GM12892 (cell line): ENCODE measurements around the gene ELK4.
A peak's percentile ranks its signal among the peaks of the same experiment; 100 is the strongest.

Experiments used
- DNase-seq: peaks from one replicate; pipeline ENCODE4 v3.0.0; 2011; ENCODE audit not compliant: insufficient read length
- FAIRE-seq: peaks from 2 replicates; lab custom pipeline; 2011; peaks lifted over from hg19 to GRCh38; lab: Jason Lieb, UNC
- POLR2A ChIP-seq: IDR thresholded peaks from 2 replicates; pipeline ENCODE4 v1.6.1; 2011; ENCODE audit warnings: low read depth, low read length, control low read depth
- POLR2AphosphoS5 ChIP-seq: IDR thresholded peaks from 2 replicates; pipeline ENCODE4 v1.6.1; 2011; ENCODE audit warnings: low read depth, low read length, control low read depth
- TAF1 ChIP-seq: IDR thresholded peaks from 2 replicates; pipeline ENCODE4 v1.6.1; 2011; ENCODE audit warnings: low read depth, mild to moderate bottlenecking, control low read depth, low read length, borderline replicate concordance

ELK4 gene

DNA sequence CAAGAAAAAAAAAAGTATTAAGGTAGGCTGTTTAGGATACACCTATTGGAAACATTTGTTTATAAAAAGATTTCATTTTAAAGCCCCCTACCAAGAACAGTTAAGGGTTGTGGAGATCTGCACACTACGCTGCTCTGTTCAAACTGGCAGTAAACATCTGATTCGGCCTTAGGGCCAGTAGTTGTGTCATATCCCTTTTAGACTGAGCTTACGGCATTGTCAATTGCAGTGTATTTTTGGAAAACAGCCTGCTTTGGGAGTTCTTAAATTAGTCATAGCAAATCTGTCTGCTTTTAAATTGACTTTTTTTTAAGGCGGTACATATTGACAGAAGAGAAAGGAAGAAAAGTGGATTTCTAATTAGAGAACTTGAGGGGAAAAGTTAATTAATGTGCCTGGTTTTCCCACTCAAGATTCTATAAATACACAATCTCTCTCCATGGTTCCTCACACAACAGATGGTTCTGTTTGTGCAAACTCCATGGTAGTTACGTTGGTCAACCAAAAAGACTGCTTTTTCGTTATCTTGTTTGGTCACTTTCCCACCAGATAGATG lies 1.7 kb upstream of the ELK4 start:
- no peak for DNase-seq
- TF ChIP-seq POLR2A: no peak
- no peak for TF ChIP-seq POLR2AphosphoS5
- TF ChIP-seq TAF1: no peak
- FAIRE-seq: no peak

DNA sequence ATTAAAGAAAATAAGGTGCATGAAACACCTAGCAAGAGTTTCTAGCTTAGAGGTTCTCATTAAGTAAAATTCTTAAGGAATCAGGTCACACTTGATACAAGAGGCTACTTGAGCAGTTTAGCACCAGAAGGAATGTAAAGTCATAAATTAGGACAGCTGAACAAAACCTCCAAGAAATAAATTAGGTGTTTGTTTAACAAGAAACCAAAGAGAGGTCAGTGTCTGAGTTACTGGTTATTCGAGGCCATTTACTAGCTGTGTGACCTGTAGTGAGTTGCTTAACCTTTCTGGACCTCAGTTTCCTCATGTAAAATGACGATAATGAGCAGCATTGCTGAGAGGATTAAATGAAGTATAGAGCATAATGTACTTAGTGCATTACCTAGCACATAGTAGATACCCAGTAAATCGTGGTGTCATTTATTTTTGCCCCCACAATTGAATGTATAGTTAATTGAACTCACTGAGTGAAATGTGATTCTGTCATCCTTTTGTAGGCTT lies 908 bp upstream of the ELK4 start:
- DNase-seq: no peak
- FAIRE-seq: no peak
- TF ChIP-seq TAF1 (no peak), POLR2AphosphoS5 (no peak), POLR2A (no peak)

DNA sequence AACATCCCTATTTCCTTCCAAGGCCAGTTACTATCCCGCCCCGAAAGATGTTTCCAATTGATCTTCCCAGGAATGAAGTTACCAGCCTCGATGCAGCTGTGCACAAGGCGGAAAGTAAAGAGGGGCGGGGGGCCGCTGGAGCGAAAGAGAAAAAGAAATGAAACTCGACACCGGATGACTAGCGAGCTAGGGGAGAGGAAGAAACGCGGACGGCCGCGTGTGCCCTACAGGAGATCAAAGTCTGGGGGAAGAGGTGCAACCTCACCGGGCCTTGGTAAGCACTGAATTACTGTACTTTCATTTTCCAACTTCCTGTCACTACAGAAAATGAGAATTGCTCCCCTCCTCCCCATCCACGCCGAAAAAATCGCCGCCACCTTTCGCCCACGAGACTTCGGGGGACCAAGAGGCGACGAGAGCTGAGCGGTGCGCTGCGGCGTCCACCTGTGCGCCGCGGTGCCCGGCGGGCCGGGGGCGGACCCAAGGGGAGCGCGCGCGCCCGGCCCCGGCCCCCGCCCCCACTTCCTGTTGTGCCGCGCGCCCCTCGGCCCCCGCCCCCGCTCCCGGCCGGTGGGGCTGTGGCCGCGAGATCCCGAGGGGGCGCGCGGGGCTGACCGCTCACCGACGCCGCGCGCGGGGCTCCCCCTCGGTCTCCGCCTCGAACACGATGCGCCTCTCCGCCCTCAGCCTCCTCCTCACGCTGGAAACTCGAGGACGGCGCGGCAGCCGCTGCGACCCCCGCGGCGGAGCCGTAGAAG lies 622 bp downstream of the ELK4 start:
- FAIRE-seq (peak; percentile 93), DNase-seq (peak; percentile 62)
- peak; percentile 67; the same call in 1 of the 2 replicates for TF ChIP-seq POLR2A
- TF ChIP-seq POLR2AphosphoS5: peak; percentile 73; the same call in 1 of the 2 replicates
- peak; percentile 97 for TF ChIP-seq TAF1

DNA sequence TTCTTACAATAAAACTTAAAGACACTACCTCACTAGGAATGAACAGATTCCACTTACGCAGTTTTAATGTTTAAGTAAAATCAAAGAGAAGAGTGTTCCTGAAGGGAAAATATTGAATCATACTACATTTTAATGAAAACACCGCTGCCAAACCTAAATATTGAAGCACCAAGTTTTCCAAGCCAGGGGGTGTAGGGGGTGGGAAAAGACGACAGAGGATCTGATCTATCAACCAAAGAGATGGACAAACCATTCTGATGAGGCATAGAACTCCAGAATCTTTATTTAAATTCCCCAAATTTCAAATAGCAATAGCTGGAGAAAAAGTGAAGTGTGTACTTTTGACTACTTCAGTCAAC lies 1.2 kb downstream of the ELK4 start:
- FAIRE-seq: no peak
- no peak for DNase-seq
- no peak for TF ChIP-seq TAF1
- TF ChIP-seq POLR2AphosphoS5: no peak
- TF ChIP-seq POLR2A: no peak

DNA sequence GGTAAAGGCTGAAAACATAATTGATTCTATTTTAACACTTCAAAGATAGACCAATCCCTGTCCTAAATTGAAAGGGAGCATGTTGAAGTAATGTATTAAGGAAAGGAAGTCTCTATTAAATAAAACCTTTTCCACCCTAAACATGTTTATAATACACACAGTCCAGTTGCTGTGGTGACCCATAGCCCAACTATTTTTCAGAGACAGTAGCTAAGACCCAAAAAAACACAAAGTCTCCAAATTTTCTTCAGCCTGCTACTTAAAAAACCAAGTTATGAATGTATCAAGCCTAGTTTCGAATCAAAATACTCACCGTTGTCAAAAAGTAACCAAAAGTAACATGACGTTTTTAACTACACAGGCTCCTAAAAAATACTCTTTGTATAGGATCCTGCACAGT lies 1.6 kb downstream of the ELK4 start:
- TF ChIP-seq TAF1 (no peak), POLR2A (no peak), POLR2AphosphoS5 (no peak)
- DNase-seq (no peak), FAIRE-seq (no peak)

DNA sequence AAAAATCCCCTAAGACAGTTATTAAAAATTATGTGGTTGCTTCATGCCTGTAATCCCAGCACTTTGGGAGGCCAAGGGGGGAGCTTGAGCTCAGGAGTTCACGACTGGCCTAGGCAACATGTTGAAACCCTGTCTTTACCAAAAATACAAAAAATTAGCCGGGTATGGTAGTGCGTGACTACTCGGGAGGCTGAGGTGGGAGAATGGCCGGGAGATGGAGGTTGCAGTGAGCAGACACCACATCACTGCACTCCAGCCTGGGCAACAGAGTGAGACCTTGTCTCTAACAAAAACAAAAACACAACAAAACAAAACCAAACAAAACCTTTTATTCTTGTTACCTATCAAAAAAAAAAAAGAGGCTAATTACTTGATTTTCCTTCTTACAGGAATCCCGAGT lies 2.1 kb downstream of the ELK4 start:
- no peak for FAIRE-seq
- TF ChIP-seq POLR2AphosphoS5 (no peak), POLR2A (no peak), TAF1 (no peak)
- DNase-seq: no peak

DNA sequence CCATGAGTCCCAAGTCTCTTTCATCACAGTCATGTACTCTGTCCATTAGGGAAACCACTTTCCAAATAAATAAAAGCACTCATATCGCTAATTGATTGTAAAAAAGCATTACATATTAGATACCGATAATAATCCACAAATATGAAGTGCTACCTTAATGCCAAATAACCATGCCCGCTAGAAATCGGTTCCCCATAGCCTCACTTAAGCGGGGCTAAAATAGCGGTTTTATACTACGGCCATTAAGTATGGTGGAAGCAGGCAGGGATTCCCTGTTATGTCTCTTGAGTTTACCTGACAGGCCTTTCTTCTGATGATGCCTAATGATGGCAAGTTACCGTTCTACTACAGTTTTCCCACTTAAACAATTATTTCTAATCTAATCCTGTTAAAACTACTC lies 3.9 kb downstream of the ELK4 start:
- TF ChIP-seq TAF1 (no peak), POLR2A (no peak), POLR2AphosphoS5 (no peak)
- DNase-seq: no peak
- FAIRE-seq: no peak

DNA sequence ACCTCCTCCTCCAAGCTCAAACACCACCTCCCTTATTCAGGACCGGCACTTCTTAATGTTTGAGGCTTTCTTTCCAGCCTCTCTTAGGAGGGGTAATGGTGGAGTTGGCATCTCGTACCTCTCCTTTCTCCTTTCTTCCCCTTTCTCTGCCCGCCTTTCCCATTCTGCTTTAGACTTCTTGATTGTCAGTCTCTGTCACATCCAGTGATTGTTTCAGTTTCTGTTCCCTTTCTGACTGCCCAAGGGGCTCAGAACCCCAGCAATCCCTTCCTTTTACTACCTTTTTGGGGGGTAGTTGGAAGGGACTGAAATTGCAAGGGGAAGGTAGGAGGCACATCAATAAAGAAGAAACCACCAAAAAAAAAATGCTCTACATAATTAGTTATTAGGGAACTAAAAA lies 5.6 kb downstream of the ELK4 start:
- DNase-seq: no peak
- TF ChIP-seq TAF1: no peak
- TF ChIP-seq POLR2AphosphoS5: no peak
- no peak; the same call in 1 of the 2 replicates for TF ChIP-seq POLR2A
- no peak for FAIRE-seq

DNA sequence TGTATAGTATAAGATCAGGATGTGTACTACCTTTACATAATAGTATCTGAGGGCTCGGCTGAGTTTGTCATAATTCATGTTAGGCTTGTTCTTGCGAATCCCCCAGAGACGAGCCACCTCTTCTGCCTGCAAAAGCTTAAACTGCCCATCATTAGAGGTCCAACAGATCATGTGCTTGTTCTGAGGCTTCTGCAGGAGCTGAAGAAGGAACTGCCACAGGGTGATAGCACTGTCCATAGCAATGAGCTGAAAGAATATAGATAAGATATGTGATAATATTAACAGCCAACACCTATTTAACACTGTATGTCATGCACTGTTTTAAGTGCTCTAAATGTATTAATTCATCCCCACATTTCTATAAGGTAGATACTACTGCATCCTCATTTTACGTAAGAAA lies 8.2 kb downstream of the ELK4 start:
- TF ChIP-seq POLR2A (no peak), TAF1 (no peak), POLR2AphosphoS5 (no peak)
- FAIRE-seq: no peak

DNA sequence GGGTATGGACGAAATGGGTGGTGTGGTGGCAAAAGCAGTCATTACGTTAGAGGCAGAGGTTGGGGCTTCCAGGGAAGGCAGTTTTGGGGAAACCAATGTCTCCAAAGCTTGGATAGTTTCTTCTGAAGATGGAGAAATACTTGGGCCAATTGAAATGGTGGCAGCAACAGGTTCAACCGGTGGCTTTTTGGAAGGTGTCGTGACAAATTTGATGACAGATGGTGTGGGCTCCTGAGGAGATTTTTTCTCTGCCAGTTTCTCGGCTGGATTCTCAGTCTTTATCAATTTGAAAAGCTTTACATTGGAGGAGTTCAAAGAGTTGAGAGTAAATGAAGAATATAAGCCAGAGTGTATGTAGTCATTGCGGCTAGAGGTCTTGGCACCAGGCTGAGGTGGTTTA lies 11.5 kb downstream of the ELK4 start:
- TF ChIP-seq POLR2A: no peak; the same call in 1 of the 2 replicates
- no peak for TF ChIP-seq TAF1
- TF ChIP-seq POLR2AphosphoS5: no peak; the same call in 1 of the 2 replicates
- DNase-seq: no peak
- no peak for FAIRE-seq

More for the DNA sequence above, 8.2 kb downstream of the ELK4 start:
- DNase-seq: no peak

DNA sequence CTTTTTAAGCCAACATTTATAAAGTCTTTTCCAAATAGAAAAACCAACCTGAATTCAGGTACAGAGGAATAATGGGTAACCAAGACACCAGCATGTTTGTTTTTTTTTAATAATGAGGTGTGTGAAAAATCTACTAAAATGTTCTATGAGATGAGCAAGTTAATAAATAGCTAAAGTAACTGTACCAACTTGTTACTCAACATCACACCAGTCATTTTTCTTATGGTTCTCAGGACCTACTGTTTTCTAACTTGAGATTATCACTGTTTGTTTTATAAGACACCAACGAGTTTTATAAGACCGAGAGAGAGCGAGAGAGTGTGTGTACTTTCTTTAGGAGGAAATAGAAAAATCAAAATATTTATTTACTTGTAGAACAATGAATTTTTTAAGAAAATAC lies 12.4 kb downstream of the ELK4 start:
- FAIRE-seq (no peak), DNase-seq (no peak)
- TF ChIP-seq POLR2A: no peak
- no peak for TF ChIP-seq TAF1
- no peak for TF ChIP-seq POLR2AphosphoS5
